Lung (tissue), 12 donors: ENCODE results near the gene ITGA11. TPM values are rescaled to one million over a fixed set of nuclear protein-coding genes. Genes with fewer than 3 reads are reported as not detected.

Experiments
- ATAC-seq: fragments of 200-7000 bp; cut with Tn5 transposase; one replicate; pipeline ENCODE4 v1.9.1; 2020; ENCODE audit warnings: moderate number of reproducible peaks; ENCODE audit not compliant: insufficient read depth, low FRiP score
- DNase-seq, 3 donors: peaks; one replicate each; pipeline ENCODE4 v3.0.0-alpha.2; 2013 to 2017
- H3K27ac ChIP-seq, 2 donors: one replicate each; pipeline ENCODE4 v1.5.1; 2013; ENCODE audit warnings: mild to moderate bottlenecking in 2 of 2, moderate library complexity in 2 of 2, control low read depth in 1 of 2, inconsistent platforms in 1 of 2, low read depth in 1 of 2, low read length in 1 of 2
- H3K27me3 ChIP-seq, 3 donors: one replicate each; pipeline ENCODE4 v1.5.1; 2013; ENCODE audit warnings: low read length in 2 of 3; ENCODE audit not compliant: control insufficient read depth in 3 of 3, insufficient read depth in 3 of 3
- H3K36me3 ChIP-seq, 4 donors: one replicate each; pipeline ENCODE4 v1.5.1; 2013; ENCODE audit warnings: low read length in 4 of 4, mild to moderate bottlenecking in 1 of 4, moderate library complexity in 1 of 4; ENCODE audit not compliant: control insufficient read depth in 4 of 4, insufficient read depth in 4 of 4
- H3K4me1 ChIP-seq, 5 donors: one replicate each; pipeline ENCODE4 v1.5.1; 2013; ENCODE audit warnings: low read length in 5 of 5, mild to moderate bottlenecking in 2 of 5, moderate library complexity in 1 of 5; ENCODE audit not compliant: control insufficient read depth in 5 of 5, insufficient read depth in 5 of 5
- H3K4me3 ChIP-seq: one replicate; pipeline ENCODE4 v1.5.1; 2013; ENCODE audit warnings: mild to moderate bottlenecking, control low read depth, moderate library complexity
- H3K9ac ChIP-seq, 2 donors: one replicate each; pipeline ENCODE4 v1.5.1; 2013; ENCODE audit warnings: low read length in 2 of 2, control low read depth in 1 of 2; ENCODE audit not compliant: insufficient read depth in 1 of 2
- H3K9me3 ChIP-seq, 4 donors: one replicate each; pipeline ENCODE4 v1.5.1; 2013; ENCODE audit warnings: low read length in 3 of 4, mild to moderate bottlenecking in 1 of 4, moderate library complexity in 1 of 4; ENCODE audit not compliant: control insufficient read depth in 4 of 4, insufficient read depth in 3 of 4
- WGBS, 2 donors: extraction: QIAGEN DNeasy Blood & Tissue Kit; methylation state at CpG; one replicate each; pipeline ENCODE4 v1.1.7; 2013; 5-methylcytosine and 5-hydroxymethylcytosine counted together
- polyA plus RNA-seq, 2 donors: library from polyadenylated mRNA; stranded (reverse); fragments of 200-250 nt; gene quantifications; one replicate each; pipeline ENCODE4 v1.2.1, GENCODE V29; 2013
- total RNA-seq, 2 donors: library from RNA; depleted of rRNA in 1 of 2; stranded (reverse); fragments of >200 nt in 1 of 2; gene quantifications; one replicate each; pipeline ENCODE4 v1.2.1, GENCODE V29; 2014 to 2021
- TF ChIP-seq, protein P1 (sequence below): IDR thresholded peaks from 2 replicates; pipeline ENCODE4 v1.5.1; 2012; ENCODE audit warnings: mild to moderate bottlenecking; ENCODE audit errors: control extremely low read depth, extremely low read depth
- donor health status: control.
- donor health status: control.
- donor health status: Bipolar disorder and iron deficiency.
- donor health status: healthy.
- donor health status: DM: yes; HTN: yes; CAD: no.

ITGA11 gene
- total and polyA plus RNA-seq, 4 donors, result 0.35 to 1.8 (median 1.0) TPM

DNA sequence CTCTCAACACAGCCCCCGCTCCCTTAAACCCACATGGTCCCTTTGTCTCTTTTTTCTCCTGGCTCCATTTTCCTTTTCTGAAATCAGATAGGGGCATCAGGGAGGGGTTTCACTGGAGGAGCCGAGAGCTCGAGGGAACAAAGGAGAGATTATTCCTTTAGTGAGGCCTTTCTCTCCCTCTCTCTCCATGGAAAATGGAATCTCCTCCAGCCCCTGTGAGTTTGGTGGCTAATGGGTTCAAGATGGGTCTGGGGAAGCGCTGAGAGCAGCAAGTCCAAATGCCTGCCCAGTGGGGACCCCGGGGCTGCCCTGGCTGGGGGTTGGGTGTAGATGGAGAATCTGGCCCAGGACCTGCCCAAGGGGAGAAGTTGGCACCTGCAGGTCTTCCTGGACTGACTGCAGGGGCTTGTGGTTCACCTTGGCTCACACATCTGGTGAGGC is 56.8 kb downstream of the ITGA11 start:
- H3K27ac ChIP-seq, result no peak overlapping the region
- TF ChIP-seq, protein P1, sequence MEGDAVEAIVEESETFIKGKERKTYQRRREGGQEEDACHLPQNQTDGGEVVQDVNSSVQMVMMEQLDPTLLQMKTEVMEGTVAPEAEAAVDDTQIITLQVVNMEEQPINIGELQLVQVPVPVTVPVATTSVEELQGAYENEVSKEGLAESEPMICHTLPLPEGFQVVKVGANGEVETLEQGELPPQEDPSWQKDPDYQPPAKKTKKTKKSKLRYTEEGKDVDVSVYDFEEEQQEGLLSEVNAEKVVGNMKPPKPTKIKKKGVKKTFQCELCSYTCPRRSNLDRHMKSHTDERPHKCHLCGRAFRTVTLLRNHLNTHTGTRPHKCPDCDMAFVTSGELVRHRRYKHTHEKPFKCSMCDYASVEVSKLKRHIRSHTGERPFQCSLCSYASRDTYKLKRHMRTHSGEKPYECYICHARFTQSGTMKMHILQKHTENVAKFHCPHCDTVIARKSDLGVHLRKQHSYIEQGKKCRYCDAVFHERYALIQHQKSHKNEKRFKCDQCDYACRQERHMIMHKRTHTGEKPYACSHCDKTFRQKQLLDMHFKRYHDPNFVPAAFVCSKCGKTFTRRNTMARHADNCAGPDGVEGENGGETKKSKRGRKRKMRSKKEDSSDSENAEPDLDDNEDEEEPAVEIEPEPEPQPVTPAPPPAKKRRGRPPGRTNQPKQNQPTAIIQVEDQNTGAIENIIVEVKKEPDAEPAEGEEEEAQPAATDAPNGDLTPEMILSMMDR, result no peak
- no peak overlapping the region for H3K9ac ChIP-seq
- no peaks in the 10 kb centered on the region for H3K36me3 ChIP-seq
- no peaks in the 10 kb centered on the region for H3K9me3 ChIP-seq
- H3K27me3 ChIP-seq, result no peaks in the 10 kb centered on the region
- H3K4me3 ChIP-seq, result no peak overlapping the region
- no peak for ATAC-seq
- DNase-seq, result no peak
- H3K4me1 ChIP-seq, result peaks cover 0 to 3% (median 0%) of the 10 kb centered on the region in 5 donors
- WGBS, 2 donors, result 93 to 95% methylated on average over 5 of the region's 5 CpGs

DNA sequence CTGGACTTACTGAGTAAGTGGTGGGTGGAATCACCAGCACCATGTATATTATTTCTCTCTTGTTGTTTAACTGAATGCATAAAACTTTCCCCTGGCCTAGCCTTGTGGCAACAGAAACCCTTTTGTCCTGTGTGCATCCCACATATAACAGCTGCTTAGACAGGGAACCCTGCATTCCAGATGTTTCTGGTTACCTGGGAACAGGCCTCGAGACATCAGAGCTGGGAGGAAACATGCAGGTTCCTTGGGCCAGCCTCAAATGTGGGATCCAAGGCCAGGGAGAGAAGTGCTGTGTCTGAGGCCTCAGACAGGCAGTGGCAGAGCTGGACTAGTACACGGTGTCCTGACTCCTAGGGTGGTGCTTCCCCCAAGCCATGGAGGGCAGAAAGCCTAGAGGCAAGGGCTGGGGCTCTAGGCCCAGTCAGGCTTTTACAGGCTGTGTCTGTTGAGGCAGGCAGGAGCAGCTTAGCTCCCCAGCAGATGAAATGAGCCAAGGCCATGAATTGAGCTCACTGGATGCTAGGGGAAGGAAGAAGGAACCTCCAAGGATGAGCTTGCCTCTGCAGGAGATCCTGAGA is 57.7 kb downstream of the ITGA11 start:
- ATAC-seq (no peak), DNase-seq (no peak)
- Histone ChIP-seq H3K36me3 (no peaks in the 10 kb centered on the region), H3K4me3 (no peak overlapping the region), H3K9me3 (no peaks in the 10 kb centered on the region), H3K27me3 (no peaks in the 10 kb centered on the region), H3K27ac (no peak overlapping the region), H3K4me1 (peaks cover 0 to under 1% (median 0%) of the 10 kb centered on the region in 5 donors), H3K9ac (no peak overlapping the region)
- WGBS, 2 donors, result 80 to 82% methylated on average over 2 of the region's 2 CpGs
- TF ChIP-seq, protein P1, result no peak

DNA sequence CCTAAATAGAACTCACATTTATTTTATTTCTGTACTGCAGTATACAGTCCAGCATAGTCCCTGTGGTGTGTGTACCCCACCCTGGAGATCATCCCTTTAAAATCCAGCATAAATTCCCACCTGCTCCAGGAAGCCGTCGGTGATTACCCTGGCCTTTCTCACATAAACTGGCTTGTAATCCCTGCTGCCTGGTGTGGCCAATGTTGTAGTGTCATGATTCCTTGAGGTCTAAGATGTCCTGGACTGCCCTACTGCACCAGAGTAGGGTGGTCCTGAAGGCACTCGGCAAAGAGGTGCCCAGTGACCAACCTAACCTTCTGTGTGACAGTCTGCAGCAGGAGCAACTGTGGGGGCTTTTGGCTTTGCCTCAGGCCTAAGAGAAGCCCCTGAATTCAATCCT is 58.9 kb downstream of the ITGA11 start:
- DNase-seq, result no peak
- H3K27ac ChIP-seq, result no peak overlapping the region

More for the DNA sequence above, 58.9 kb downstream of the ITGA11 start:
- ATAC-seq, result no peak
- WGBS, 2 donors, result 63 to 93% methylated on average over 3 of the region's 3 CpGs
- H3K9me3 ChIP-seq, result no peaks in the 10 kb centered on the region
- H3K36me3 ChIP-seq, result no peaks in the 10 kb centered on the region
- TF ChIP-seq, protein P1, result no peak
- no peak overlapping the region for H3K9ac ChIP-seq
- H3K27me3 ChIP-seq, result no peaks in the 10 kb centered on the region
- no peak overlapping the region for H3K4me3 ChIP-seq
- peaks cover 0 to 9% (median 2%) of the 10 kb centered on the region in 5 donors for H3K4me1 ChIP-seq
